NCI-H1092 treated with DMSO at 0.1 percent for 48 hours (cell line): Measurements from ENCODE around the gene HDAC4.

Experiments
- DNase-seq: peaks from one replicate; lab custom pipeline; 2025; lab: John Stamatoyannopoulos, UW

Gene HDAC4

GRCh38 chr2:239025096-239025801, 375.6 kb downstream of the HDAC4 start:
- DNase-seq: no peak

GRCh38 chr2:239024226-239024625, 376.6 kb downstream of the HDAC4 start:
- no peak for DNase-seq

- DNase-seq: no peak
Observed at GRCh38 chr2:239022437-239023260, 378.2 kb downstream of the HDAC4 start.

DNA sequence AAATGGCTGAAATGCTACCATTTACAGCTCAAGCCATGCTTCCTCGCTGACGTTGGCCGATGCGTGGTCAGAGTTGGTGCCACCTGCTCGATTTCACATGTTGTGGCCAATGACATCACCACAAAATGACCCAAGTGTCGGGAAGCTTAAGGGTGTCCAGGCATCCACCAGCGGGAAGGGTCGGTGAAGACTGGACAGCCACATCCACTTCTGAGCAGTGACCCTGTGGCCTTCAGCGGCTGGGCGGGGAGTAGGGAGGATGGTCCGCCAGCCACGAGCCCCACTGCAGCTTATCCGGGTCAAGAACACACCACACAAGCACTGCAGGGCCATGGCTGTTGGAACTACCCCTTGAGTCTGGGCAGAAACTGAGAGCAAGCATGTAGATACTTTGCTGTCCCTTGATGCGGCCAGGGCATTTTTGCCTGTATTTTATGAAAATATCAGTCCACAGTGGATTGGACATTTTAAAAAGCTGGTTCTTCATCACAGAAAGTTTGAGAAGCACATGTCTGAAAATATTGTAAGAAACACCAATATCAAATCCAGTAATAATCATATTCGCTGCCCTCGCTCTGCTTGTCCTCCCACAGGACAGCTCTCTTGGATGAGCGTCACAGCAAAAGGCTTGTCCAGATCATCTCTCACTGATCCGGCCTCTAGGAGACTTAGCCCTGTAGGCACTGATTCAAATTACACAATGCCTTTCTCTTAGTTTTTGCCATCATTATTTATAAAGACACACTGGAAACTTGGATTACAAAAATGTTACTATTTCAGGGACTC, 379.0 kb downstream of the HDAC4 start:
- no peak for DNase-seq

GRCh38 chr2:239021224-239021623, 379.6 kb downstream of the HDAC4 start:
- no peak for DNase-seq

GRCh38 chr2:239020541-239021041, 380.2 kb downstream of the HDAC4 start:
- no peak for DNase-seq

- no peak for DNase-seq
Observed at GRCh38 chr2:239019183-239019581, 381.6 kb downstream of the HDAC4 start.

DNA sequence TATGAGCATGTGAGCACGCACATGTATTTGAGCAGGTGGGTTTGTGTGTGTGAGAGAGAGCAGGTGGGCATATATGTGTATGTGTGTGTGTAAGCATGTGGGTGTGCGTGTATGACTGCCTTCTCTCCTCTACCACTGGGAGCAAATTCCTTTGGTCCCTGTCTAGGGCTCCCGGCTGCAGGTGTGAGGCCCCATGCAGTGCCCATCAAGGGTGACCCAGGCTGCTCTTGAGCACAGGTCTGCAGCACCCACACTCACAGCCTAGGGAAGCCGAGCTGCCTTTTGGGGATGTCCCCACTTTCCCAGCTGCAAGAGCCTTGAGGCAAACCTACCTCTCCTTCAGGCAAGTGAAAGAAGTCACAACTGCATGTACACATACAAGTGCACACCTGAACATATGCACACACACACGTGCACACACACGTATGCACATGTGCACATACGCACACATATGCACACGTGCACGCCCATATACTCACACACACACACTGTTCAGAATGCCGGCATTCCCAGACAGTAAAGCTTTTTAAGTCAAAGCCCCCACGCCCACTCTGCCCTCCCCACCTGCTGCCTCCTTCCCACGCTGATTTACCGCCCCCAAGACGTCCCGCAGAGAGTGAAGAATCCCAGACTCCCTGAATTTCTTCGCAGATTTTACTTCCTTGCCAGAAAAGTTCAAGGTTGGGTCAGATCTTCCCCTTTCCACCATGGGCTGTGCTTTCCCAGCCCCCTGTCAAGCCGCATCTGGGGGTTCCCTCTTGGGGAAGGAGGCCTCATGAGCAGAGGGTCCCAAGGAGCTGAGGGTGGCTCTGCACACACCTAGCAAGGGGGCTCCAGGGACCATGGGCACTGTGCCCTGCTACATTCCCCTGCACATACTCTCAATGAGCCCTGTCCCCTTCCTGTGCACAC, 382.3 kb downstream of the HDAC4 start:
- no peak for DNase-seq

- no peak for DNase-seq
Observed at GRCh38 chr2:239017491-239018098, 383.2 kb downstream of the HDAC4 start.

DNA sequence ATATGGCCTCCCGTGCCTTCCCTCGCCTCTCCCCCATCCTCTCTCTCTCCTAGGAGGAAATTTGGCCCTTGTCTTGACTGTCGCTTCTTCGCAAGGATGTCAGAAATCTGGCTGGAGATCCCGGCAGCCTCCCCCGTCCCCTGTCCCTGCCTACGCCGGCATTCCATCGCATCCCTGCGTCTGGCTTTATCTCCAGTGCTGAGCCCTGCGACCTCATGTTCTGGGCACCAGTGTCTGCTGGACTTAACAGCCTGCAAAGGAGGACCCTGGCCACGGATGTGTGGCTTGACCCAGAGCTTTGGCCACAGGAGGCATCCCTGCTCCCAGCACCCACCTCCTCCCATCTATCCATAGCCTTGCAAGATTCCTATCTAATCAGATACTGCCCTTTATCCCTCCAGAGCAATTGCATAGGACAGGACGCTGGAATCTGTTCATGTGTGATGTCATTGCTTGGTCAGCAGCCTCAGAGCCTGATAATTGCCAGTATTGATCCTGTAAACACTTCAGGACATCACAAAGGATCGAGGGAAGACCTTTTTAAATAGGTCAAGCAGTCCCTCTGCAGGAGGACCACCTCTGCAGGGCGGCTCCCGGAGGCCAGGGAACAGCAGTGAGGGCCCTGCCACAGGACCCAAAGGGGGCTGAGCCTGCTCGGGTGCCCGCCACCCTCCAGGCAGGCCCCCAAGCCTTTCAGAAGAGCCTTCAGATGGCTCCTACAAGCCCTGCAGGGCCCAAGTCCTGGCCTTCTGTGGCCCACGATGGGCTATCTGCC, 384.7 kb downstream of the HDAC4 start:
- DNase-seq: no peak

DNA sequence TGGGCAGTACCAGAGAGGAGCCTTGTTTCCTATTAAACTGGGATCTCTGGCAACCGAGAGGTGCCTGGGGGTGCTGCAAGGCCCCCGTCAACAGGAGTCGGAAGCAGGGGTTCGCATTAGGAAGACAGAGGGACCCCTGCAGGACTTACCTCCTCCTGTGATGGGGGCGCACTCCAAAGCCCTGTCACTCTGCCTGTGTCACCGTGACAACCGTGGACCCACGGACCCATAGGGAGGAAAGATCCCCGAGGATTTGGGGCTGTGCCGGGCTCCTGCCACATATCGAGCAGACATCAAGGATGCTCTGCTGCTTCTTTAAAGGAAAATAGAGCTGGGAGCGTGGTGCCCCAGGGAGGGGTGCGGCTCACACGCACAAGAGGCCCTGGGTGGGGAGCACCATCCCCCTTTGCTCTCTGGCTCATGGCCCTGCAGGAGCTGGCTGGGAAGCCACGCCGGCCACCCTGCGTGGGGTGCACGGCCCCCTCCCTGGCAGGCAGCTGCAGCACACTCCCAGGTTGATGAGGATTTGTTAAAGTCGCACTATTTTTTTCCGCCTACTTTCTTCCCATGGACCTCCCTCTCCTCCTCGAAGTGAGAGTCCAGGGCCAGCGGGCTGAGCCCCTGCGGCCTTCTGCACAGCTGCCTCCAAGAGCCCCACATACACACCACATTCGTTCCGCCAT, 385.5 kb downstream of the HDAC4 start:
- no peak for DNase-seq

GRCh38 chr2:239014458-239015217, 386.2 kb downstream of the HDAC4 start:
- no peak for DNase-seq

DNA sequence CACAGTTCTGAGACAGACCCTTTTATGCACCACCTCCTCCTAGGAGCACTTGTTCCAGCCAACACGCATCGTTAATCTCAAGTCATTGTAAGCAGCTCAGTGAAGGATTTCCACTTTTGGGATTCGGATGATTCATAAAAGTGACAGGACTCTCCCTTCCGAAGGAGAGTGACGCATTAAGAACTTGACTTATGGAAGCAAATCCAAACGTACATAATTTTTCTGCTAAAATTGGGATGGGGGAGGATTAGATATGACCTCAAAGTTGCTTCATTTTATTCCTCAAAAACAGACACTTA, 387.2 kb downstream of the HDAC4 start:
- no peak for DNase-seq

- DNase-seq: no peak
Observed at GRCh38 chr2:239012936-239013677, 387.7 kb downstream of the HDAC4 start.

DNA sequence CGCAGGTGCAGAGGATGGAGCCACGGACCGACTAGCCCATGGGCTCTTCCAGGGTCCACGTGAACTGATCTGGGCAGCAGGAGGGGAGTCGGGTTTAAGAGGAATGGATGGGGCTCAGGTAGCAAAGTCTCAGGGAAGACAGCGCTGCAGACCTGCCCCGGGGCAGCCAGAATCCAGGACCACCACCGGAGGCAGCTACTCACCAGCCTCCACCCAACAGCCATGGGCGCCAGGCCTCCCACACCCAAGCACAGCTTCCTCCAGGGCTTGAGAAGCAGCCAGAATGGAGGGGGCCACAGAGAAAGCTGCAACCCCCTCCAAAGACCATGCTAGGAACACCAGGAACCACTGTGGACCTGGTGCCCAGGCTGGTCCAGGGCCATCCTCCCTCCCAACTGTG, 388.6 kb downstream of the HDAC4 start:
- DNase-seq: no peak

DNA sequence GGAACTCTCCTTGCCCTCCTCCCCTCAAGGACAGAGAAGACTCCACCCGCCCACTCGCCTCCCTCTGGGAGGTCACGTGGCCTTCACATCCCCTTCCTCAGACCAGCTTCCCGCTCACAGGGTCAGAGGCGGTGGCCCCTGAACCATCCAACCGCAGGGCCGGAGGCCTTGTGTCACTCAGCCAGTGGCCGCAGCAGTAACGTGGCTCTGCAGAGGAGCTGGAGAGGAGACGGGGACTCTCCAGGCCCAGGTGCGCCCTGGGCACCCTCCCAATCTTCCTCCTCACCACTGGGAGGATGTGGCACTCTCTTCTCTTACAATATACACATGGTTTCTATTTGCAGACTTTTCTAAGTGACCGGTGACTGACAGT, 391.2 kb downstream of the HDAC4 start:
- DNase-seq: no peak

DNA sequence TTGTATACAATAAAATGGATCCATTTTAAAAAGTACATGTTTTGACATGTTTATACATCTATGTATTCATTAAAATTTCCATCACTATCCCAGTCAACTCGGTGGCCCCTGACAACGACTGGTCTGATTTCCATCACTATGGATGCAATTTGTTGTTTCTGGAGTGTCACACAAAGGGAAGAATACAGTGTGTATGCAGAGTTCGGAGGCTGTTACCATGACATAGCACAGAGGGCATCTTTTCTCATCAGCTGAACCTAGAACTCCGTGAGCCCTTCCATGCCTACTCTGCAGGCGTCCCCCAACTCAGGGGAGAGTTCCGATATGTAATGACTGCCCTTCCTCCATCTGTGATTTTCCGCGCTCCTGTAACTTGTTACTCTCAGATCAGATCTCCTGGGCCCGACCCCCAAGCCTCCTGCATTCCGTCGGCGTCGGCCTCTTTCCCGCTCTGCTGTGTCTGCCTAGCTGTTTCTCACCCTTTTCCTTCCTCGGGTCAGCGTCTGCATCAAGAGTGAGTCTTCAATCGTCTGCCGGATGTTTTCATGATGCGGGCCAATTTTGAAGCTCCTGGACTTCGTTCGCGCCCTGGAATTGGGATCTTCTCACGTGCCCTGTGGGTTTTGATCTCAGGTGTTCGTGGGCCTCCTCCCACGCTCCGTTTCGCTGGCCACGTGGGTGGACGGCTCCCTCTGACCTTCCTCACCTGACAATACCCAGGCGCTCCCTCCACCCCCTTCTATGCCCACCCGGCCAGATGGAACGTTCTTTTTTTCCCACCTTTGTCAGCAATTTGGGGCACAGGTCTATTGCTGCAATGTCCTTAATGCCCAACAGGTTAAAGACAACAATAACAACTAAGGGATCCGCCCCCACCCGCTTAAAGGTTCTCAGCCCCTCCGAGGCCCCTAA, 391.9 kb downstream of the HDAC4 start:
- DNase-seq: no peak
